ENCODE measurements around the gene JAG2. TPM values are rescaled to one million over a fixed set of nuclear protein-coding genes. Genes with fewer than 3 reads are reported as not detected.

JAG2 gene
- total RNA-seq, 1 experiment from 2014 or later, result 12.2 TPM

DNA sequence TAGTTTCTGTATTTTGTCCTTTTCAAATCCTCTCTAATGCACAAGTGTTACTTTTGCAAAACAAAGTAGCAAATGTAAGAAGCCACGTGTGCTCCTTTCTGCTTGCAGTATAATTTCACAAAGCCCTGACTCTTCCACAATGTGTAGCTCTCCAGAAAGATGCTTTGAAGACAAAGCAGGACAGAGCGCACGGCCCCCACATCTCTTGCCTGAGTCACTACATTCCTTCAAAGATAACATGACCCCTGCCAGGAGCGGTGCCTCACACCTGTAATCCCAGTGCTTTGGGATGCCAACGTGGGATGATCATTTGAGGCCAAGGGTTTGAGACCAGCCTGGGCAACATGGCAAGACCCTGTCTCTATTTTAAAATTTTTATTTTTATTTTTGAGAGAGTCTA is 40.5 kb downstream of the JAG2 start:
- TF ChIP-seq ZNF263 (CRISPR knock-in tag; IDR thresholded peaks at IDR 0.05; ENCODE audit: low read depth), result no peak
- TF ChIP-seq, protein P1, sequence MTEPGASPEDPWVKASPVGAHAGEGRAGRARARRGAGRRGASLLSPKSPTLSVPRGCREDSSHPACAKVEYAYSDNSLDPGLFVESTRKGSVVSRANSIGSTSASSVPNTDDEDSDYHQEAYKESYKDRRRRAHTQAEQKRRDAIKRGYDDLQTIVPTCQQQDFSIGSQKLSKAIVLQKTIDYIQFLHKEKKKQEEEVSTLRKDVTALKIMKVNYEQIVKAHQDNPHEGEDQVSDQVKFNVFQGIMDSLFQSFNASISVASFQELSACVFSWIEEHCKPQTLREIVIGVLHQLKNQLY (CRISPR knock-in tag; IDR thresholded peaks at IDR 0.05), result no peak
- TF ChIP-seq ZNF317 (CRISPR knock-in tag; IDR thresholded peaks at IDR 0.05; ENCODE audit: borderline replicate concordance, low read depth), result no peak
- TF ChIP-seq, protein P2, sequence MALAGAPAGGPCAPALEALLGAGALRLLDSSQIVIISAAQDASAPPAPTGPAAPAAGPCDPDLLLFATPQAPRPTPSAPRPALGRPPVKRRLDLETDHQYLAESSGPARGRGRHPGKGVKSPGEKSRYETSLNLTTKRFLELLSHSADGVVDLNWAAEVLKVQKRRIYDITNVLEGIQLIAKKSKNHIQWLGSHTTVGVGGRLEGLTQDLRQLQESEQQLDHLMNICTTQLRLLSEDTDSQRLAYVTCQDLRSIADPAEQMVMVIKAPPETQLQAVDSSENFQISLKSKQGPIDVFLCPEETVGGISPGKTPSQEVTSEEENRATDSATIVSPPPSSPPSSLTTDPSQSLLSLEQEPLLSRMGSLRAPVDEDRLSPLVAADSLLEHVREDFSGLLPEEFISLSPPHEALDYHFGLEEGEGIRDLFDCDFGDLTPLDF (CRISPR knock-in tag; IDR thresholded peaks at IDR 0.05), result no peak
- no peak for TF ChIP-seq SP1 (CRISPR knock-in tag; conservative IDR thresholded peaks at IDR 0.05)
- TF ChIP-seq, protein P3, sequence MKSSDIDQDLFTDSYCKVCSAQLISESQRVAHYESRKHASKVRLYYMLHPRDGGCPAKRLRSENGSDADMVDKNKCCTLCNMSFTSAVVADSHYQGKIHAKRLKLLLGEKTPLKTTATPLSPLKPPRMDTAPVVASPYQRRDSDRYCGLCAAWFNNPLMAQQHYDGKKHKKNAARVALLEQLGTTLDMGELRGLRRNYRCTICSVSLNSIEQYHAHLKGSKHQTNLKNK (CRISPR knock-in tag; IDR thresholded peaks at IDR 0.05), result no peak
- TF ChIP-seq ZNF423 (CRISPR knock-in tag; IDR thresholded peaks at IDR 0.05), result no peak
- no peak for TF ChIP-seq SOX15 (CRISPR knock-in tag; IDR thresholded peaks at IDR 0.05)
- TF ChIP-seq, protein P4, sequence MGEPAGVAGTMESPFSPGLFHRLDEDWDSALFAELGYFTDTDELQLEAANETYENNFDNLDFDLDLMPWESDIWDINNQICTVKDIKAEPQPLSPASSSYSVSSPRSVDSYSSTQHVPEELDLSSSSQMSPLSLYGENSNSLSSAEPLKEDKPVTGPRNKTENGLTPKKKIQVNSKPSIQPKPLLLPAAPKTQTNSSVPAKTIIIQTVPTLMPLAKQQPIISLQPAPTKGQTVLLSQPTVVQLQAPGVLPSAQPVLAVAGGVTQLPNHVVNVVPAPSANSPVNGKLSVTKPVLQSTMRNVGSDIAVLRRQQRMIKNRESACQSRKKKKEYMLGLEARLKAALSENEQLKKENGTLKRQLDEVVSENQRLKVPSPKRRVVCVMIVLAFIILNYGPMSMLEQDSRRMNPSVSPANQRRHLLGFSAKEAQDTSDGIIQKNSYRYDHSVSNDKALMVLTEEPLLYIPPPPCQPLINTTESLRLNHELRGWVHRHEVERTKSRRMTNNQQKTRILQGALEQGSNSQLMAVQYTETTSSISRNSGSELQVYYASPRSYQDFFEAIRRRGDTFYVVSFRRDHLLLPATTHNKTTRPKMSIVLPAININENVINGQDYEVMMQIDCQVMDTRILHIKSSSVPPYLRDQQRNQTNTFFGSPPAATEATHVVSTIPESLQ (CRISPR knock-in tag; IDR thresholded peaks at IDR 0.05), result no peak
- no peak for TF ChIP-seq CREB1 (CRISPR knock-in tag; IDR thresholded peaks at IDR 0.05)
- no peak for TF ChIP-seq RORB (CRISPR knock-in tag; IDR thresholded peaks at IDR 0.05)
- TF ChIP-seq SMAD4 (CRISPR knock-in tag; IDR thresholded peaks at IDR 0.05), result no peak
- no peak for TF ChIP-seq MXD4 (CRISPR knock-in tag; IDR thresholded peaks at IDR 0.05; ENCODE audit: borderline replicate concordance)
- no peak for TF ChIP-seq ATF1 (CRISPR knock-in tag; IDR thresholded peaks at IDR 0.05)
- TF ChIP-seq, protein P5, sequence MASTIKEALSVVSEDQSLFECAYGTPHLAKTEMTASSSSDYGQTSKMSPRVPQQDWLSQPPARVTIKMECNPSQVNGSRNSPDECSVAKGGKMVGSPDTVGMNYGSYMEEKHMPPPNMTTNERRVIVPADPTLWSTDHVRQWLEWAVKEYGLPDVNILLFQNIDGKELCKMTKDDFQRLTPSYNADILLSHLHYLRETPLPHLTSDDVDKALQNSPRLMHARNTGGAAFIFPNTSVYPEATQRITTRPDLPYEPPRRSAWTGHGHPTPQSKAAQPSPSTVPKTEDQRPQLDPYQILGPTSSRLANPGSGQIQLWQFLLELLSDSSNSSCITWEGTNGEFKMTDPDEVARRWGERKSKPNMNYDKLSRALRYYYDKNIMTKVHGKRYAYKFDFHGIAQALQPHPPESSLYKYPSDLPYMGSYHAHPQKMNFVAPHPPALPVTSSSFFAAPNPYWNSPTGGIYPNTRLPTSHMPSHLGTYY (CRISPR knock-in tag; IDR thresholded peaks at IDR 0.05), result no peak
- TF ChIP-seq, protein P6, sequence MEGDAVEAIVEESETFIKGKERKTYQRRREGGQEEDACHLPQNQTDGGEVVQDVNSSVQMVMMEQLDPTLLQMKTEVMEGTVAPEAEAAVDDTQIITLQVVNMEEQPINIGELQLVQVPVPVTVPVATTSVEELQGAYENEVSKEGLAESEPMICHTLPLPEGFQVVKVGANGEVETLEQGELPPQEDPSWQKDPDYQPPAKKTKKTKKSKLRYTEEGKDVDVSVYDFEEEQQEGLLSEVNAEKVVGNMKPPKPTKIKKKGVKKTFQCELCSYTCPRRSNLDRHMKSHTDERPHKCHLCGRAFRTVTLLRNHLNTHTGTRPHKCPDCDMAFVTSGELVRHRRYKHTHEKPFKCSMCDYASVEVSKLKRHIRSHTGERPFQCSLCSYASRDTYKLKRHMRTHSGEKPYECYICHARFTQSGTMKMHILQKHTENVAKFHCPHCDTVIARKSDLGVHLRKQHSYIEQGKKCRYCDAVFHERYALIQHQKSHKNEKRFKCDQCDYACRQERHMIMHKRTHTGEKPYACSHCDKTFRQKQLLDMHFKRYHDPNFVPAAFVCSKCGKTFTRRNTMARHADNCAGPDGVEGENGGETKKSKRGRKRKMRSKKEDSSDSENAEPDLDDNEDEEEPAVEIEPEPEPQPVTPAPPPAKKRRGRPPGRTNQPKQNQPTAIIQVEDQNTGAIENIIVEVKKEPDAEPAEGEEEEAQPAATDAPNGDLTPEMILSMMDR (IDR thresholded peaks at IDR 0.05), result no peak
- TF ChIP-seq MYBL2 (CRISPR knock-in tag; IDR thresholded peaks at IDR 0.05), result no peak
- TF ChIP-seq, protein P7, sequence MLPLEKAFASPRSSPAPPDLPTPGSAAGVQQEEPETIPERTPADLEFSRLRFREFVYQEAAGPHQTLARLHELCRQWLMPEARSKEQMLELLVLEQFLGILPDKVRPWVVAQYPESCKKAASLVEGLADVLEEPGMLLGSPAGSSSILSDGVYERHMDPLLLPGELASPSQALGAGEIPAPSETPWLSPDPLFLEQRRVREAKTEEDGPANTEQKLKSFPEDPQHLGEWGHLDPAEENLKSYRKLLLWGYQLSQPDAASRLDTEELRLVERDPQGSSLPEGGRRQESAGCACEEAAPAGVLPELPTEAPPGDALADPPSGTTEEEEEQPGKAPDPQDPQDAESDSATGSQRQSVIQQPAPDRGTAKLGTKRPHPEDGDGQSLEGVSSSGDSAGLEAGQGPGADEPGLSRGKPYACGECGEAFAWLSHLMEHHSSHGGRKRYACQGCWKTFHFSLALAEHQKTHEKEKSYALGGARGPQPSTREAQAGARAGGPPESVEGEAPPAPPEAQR (CRISPR knock-in tag; IDR thresholded peaks at IDR 0.05), result no peak
- ATAC-seq (no peak), DNase-seq (ENCODE audit: low spot score) (no peak)
- Mint-ChIP-seq H3K4me1 (0 out of 2 replicates have a peak, but pooled peaks cover 3% of the 10 kb centered on the region), H3K36me3 (no peaks in the 10 kb centered on the region), H3K4me3 (no peak overlapping the region), H3K27ac (no peak overlapping the region), H3K27me3 (ENCODE audit: low read depth) (peaks cover 7% of the 10 kb centered on the region), H3K9me3 (peaks cover 16% of the 10 kb centered on the region)
- ChIA-PET POLR2A (interaction anchor here (0.9 kb wide), 1 partner anchor 40 kb away, joined by 6 read pairs; the partner anchor contains the start of gene JAG2), CTCF (no interaction called here)

Measured in WTC11 (cell line).